WTC11 (cell line): ENCODE data around the gene PWP1. TPM values are rescaled to one million over a fixed set of nuclear protein-coding genes. Genes with fewer than 3 reads are reported as not detected.
"Not testable (repeated sequence)": the region's sequence is repeated elsewhere in the genome, so short reads cannot be mapped to it uniquely, and the experiment has no call there.

Experiments used
- ATAC-seq: fragments of 200-7000 bp; cut with Tn5 transposase; 2 replicates; pipeline ENCODE4 v1.10.0; 2021; ENCODE audit warnings: mild to moderate bottlenecking, moderate library complexity
- CTCF ChIA-PET: fragments of 300-600 bp; sonication (Branson Sonifier 250); formaldehyde crosslinking; loops from one replicate; lab custom pipeline; 2021; ENCODE audit warnings: antibody characterized with exemption; lab: Charles Lee
- POLR2A ChIA-PET: fragments of 350-600 bp; sonication (Branson Sonifier 250); formaldehyde crosslinking; loops from one replicate; lab custom pipeline; 2021; ENCODE audit warnings: antibody characterized with exemption; lab: Charles Lee
- DNase-seq: peaks from one replicate; pipeline ENCODE4 v3.0.0; 2021; ENCODE audit warnings: low spot score
- H3K27ac Mint-ChIP-seq: 2 replicates; pipeline ENCODE4 v1.8.0; 2021; ENCODE audit warnings: mixed read lengths
- H3K27me3 Mint-ChIP-seq: 2 replicates; pipeline ENCODE4 v1.8.0; 2021; ENCODE audit warnings: low read depth, mild to moderate bottlenecking, moderate library complexity, mixed read lengths
- H3K36me3 Mint-ChIP-seq: 2 replicates; pipeline ENCODE4 v1.8.0; 2021; ENCODE audit warnings: mixed read lengths
- H3K4me1 Mint-ChIP-seq: 2 replicates; pipeline ENCODE4 v1.8.0; 2022; ENCODE audit warnings: mixed read lengths
- H3K4me3 Mint-ChIP-seq: 2 replicates; pipeline ENCODE4 v1.8.0; 2021; ENCODE audit warnings: mild to moderate bottlenecking, moderate library complexity, mixed read lengths
- H3K9me3 Mint-ChIP-seq: 2 replicates; pipeline ENCODE4 v1.8.0; 2021; ENCODE audit warnings: mixed read lengths
- CTCF ChIP-seq: fragments of 200-600 bp; IDR thresholded peaks from 2 replicates; pipeline ENCODE4 v1.8.0; 2022; ENCODE audit warnings: antibody characterized with exemption
- E2F4 ChIP-seq: sonication (generic); formaldehyde crosslinking; IDR thresholded peaks from 2 replicates; pipeline ENCODE4 v1.8.1; 2022; ENCODE audit warnings: low read depth, mild to moderate bottlenecking, moderate library complexity, missing genetic modification reagents, borderline replicate concordance
- ELF4 ChIP-seq: sonication (generic); formaldehyde crosslinking; IDR thresholded peaks from 2 replicates; pipeline ENCODE4 v1.8.1; 2022; ENCODE audit warnings: low read depth, mild to moderate bottlenecking, moderate library complexity, missing genetic modification reagents
- FOXJ3 ChIP-seq: sonication (generic); formaldehyde crosslinking; IDR thresholded peaks from 2 replicates; pipeline ENCODE4 v1.9.0; 2021; ENCODE audit warnings: missing genetic modification reagents, mild to moderate bottlenecking, borderline replicate concordance
- FOXP1 ChIP-seq: sonication (generic); formaldehyde crosslinking; IDR thresholded peaks from 2 replicates; pipeline ENCODE4 v1.8.0; 2022; ENCODE audit warnings: missing genetic modification reagents, mild to moderate bottlenecking, moderate library complexity, borderline replicate concordance
- GRHL2 ChIP-seq: fragments of 250-450 bp; sonication (Bioruptor Pico); IDR thresholded peaks from 2 replicates; pipeline ENCODE4 v1.8.0; 2022; ENCODE audit warnings: mild to moderate bottlenecking, moderate library complexity; ENCODE audit not compliant: insufficient replicate concordance, severe bottlenecking
- IRF2 ChIP-seq: sonication (generic); formaldehyde crosslinking; IDR thresholded peaks from 2 replicates; pipeline ENCODE4 v1.8.0; 2022; ENCODE audit warnings: low read depth, missing genetic modification reagents, borderline replicate concordance
- MAX ChIP-seq: sonication (generic); formaldehyde crosslinking; IDR thresholded peaks from 2 replicates; pipeline ENCODE4 v1.8.0; 2022; ENCODE audit warnings: mild to moderate bottlenecking, missing genetic modification reagents
- MXD4 ChIP-seq: fragments of 250-450 bp; sonication (Bioruptor Pico); IDR thresholded peaks from 2 replicates; pipeline ENCODE4 v1.8.0; 2021; ENCODE audit warnings: mild to moderate bottlenecking, moderate library complexity, borderline replicate concordance
- MYBL2 ChIP-seq: sonication (generic); formaldehyde crosslinking; IDR thresholded peaks from 2 replicates; pipeline ENCODE4 v1.8.1; 2023; ENCODE audit warnings: mild to moderate bottlenecking, moderate library complexity, missing genetic modification reagents
- NFE2L1 ChIP-seq: sonication (generic); formaldehyde crosslinking; IDR thresholded peaks from 2 replicates; pipeline ENCODE4 v1.8.1; 2023; ENCODE audit warnings: missing genetic modification reagents
- NR1H2 ChIP-seq: sonication (generic); formaldehyde crosslinking; IDR thresholded peaks from 2 replicates; pipeline ENCODE4 v1.9.0; 2021; ENCODE audit warnings: mild to moderate bottlenecking, moderate library complexity, missing genetic modification reagents
- SMAD3 ChIP-seq: sonication (generic); formaldehyde crosslinking; IDR thresholded peaks from 2 replicates; pipeline ENCODE4 v1.8.0; 2022; ENCODE audit warnings: missing genetic modification reagents, mild to moderate bottlenecking, borderline replicate concordance
- ZNF232 ChIP-seq: sonication (generic); formaldehyde crosslinking; IDR thresholded peaks from 2 replicates; pipeline ENCODE4 v1.8.0; 2022; ENCODE audit warnings: mild to moderate bottlenecking, missing genetic modification reagents
- ZNF263 ChIP-seq: sonication (generic); formaldehyde crosslinking; IDR thresholded peaks from 2 replicates; pipeline ENCODE4 v1.8.1; 2022; ENCODE audit warnings: low read depth, mild to moderate bottlenecking, moderate library complexity, missing genetic modification reagents
- ZNF396 ChIP-seq: fragments of 250-450 bp; sonication (Bioruptor Pico); IDR thresholded peaks from 2 replicates; pipeline ENCODE4 v1.8.0; 2021; ENCODE audit warnings: mild to moderate bottlenecking, moderate library complexity, borderline replicate concordance
- ZNF512 ChIP-seq: sonication (generic); formaldehyde crosslinking; IDR thresholded peaks from 2 replicates; pipeline ENCODE4 v1.8.1; 2022; ENCODE audit warnings: missing genetic modification reagents, borderline replicate concordance
- ZNF532 ChIP-seq: fragments of 250-450 bp; sonication (Bioruptor Pico); IDR thresholded peaks from 2 replicates; pipeline ENCODE4 v1.9.0; 2021; ENCODE audit warnings: mild to moderate bottlenecking, borderline replicate concordance
- total RNA-seq: library from RNA; stranded (reverse); gene quantifications from 3 replicates; pipeline ENCODE4 v1.2.3, GENCODE V29; 2021

Gene PWP1
- total RNA-seq, 1 experiment from 2014 or later: 54.2 TPM

GRCh38 chr12:107704041-107704440 is 18.4 kb downstream of the PWP1 start (continued):
- TF ChIP-seq ZNF532 (CRISPR knock-in tag): no peak
- no peak for TF ChIP-seq NFE2L1
- no peak for TF ChIP-seq CTCF
- no peak for TF ChIP-seq MXD4 (CRISPR knock-in tag)
- TF ChIP-seq ZNF263 (CRISPR knock-in tag): no peak

GRCh38 chr12:107705522-107705921 is 19.9 kb downstream of the PWP1 start:
- H3K36me3 Mint-ChIP-seq: peaks cover 87% of the 10 kb centered on the region
- POLR2A ChIA-PET, CTCF ChIA-PET: not testable (repeated sequence)

GRCh38 chr12:107715780-107716179 is 30.2 kb downstream of the PWP1 start:
- no peak overlapping the region for H3K4me3 Mint-ChIP-seq
- peaks cover under 1% of the 10 kb centered on the region for H3K9me3 Mint-ChIP-seq
- peaks cover 27% of the 10 kb centered on the region for H3K36me3 Mint-ChIP-seq
- CTCF ChIA-PET: no interaction called here
- DNase-seq (no peak), ATAC-seq (no peak)
- no peaks in the 10 kb centered on the region for H3K27me3 Mint-ChIP-seq
- POLR2A ChIA-PET: no interaction called here
- no peaks in the 10 kb centered on the region for H3K4me1 Mint-ChIP-seq
- no peak overlapping the region for H3K27ac Mint-ChIP-seq
- TF ChIP-seq ZNF396: no peak
- no peak for TF ChIP-seq SMAD3
- no peak for TF ChIP-seq FOXJ3 (CRISPR knock-in tag)
- no peak for TF ChIP-seq GRHL2
- TF ChIP-seq NFE2L1: no peak
- no peak for TF ChIP-seq FOXP1 (CRISPR knock-in tag)
- no peak for TF ChIP-seq ELF4 (CRISPR knock-in tag)
- no peak for TF ChIP-seq IRF2 (CRISPR knock-in tag)
- no peak for TF ChIP-seq E2F4 (CRISPR knock-in tag)
- TF ChIP-seq MAX (CRISPR knock-in tag): no peak
- no peak for TF ChIP-seq ZNF232 (CRISPR knock-in tag)
- TF ChIP-seq MYBL2 (CRISPR knock-in tag): no peak
- no peak for TF ChIP-seq ZNF512
- no peak for TF ChIP-seq NR1H2 (CRISPR knock-in tag)
- no peak for TF ChIP-seq ZNF532 (CRISPR knock-in tag)

More at GRCh38 chr12:107705522-107705921, 19.9 kb downstream of the PWP1 start:
- peaks cover 11% of the 10 kb centered on the region for H3K9me3 Mint-ChIP-seq
- H3K27ac Mint-ChIP-seq, H3K4me3 Mint-ChIP-seq, H3K4me1 Mint-ChIP-seq, DNase-seq, H3K27me3 Mint-ChIP-seq, ATAC-seq: not testable (repeated sequence)
